Neuronal stem cell (in vitro differentiated cells): ENCODE results near the gene PACSIN2.
"Not testable (repeated sequence)": the region's sequence is repeated elsewhere in the genome, so short reads cannot be mapped to it uniquely, and the experiment has no call there.

Experiments
- DNase-seq: peaks from one replicate; pipeline ENCODE4 v3.0.0-alpha.2; 2013; ENCODE audit warnings: low spot score
- H2AFZ ChIP-seq: one replicate; pipeline ENCODE4 v1.6.1; 2013; ENCODE audit warnings: mild to moderate bottlenecking, low read length, inconsistent platforms
- H2AK5ac ChIP-seq: 2 replicates; pipeline ENCODE4 v1.6.1; 2013; ENCODE audit warnings: low read depth, mild to moderate bottlenecking, inconsistent platforms, low read length, moderate library complexity, mixed read lengths
- H2BK120ac ChIP-seq: 2 replicates; pipeline ENCODE4 v1.6.1; 2013; ENCODE audit warnings: low read depth, mild to moderate bottlenecking, inconsistent platforms, low read length, moderate library complexity, mixed read lengths
- H2BK12ac ChIP-seq: one replicate; pipeline ENCODE4 v1.6.1; 2013; ENCODE audit warnings: low read length, inconsistent platforms
- H2BK15ac ChIP-seq: 2 replicates; pipeline ENCODE4 v1.6.1; 2013; ENCODE audit warnings: mild to moderate bottlenecking, low read length, inconsistent platforms, mixed read lengths
- H2BK5ac ChIP-seq: one replicate; pipeline ENCODE4 v1.6.1; 2013; ENCODE audit warnings: inconsistent platforms, mild to moderate bottlenecking, low read length, moderate library complexity
- H3K14ac ChIP-seq: one replicate; pipeline ENCODE4 v1.6.1; 2013; ENCODE audit warnings: low read length, inconsistent platforms
- H3K18ac ChIP-seq: 2 replicates; pipeline ENCODE4 v1.6.1; 2013; ENCODE audit warnings: low read length, inconsistent platforms
- H3K23ac ChIP-seq: 2 replicates; pipeline ENCODE4 v1.6.1; 2013; ENCODE audit warnings: low read depth, mild to moderate bottlenecking, mixed read lengths, low read length, inconsistent platforms; ENCODE audit not compliant: poor library complexity
- H3K27ac ChIP-seq: replicated peaks from 3 replicates; pipeline ENCODE4 v1.5.1; 2013; ENCODE audit warnings: low read length, inconsistent platforms
- H3K27me3 ChIP-seq, 3 experiments: 2 replicates each; pipeline ENCODE4 v1.6.1; 2013; ENCODE audit warnings: low read length in 3 of 3, mild to moderate bottlenecking in 2 of 3, inconsistent platforms in 1 of 3, low read depth in 1 of 3, mixed read lengths in 1 of 3, moderate library complexity in 1 of 3; ENCODE audit not compliant: control insufficient read depth in 3 of 3, insufficient read depth in 3 of 3
- H3K36me3 ChIP-seq, 2 donors: replicated peaks in 1 of 2; 2 replicates each; pipeline ENCODE4 v1.6.1; 2013; ENCODE audit warnings: low read length in 2 of 2; ENCODE audit not compliant: control insufficient read depth in 2 of 2, insufficient read depth in 2 of 2
- H3K4ac ChIP-seq: 2 replicates; pipeline ENCODE4 v1.6.1; 2013; ENCODE audit warnings: inconsistent platforms, mild to moderate bottlenecking, low read length, moderate library complexity
- H3K4me1 ChIP-seq, 2 donors: 1 replicate in 1 of 2; 2 replicates in 1 of 2; pipeline ENCODE4 v1.6.1; 2013; ENCODE audit warnings: low read length in 2 of 2, low read depth in 1 of 2; ENCODE audit not compliant: control insufficient read depth in 2 of 2, insufficient read depth in 1 of 2
- H3K4me2 ChIP-seq: one replicate; pipeline ENCODE4 v1.6.1; 2013; ENCODE audit warnings: mild to moderate bottlenecking, low read length, inconsistent platforms; ENCODE audit not compliant: insufficient read depth, poor library complexity, severe bottlenecking
- H3K4me3 ChIP-seq, 2 donors: 2 replicates each; pipeline ENCODE4 v1.5.1; 2013; ENCODE audit warnings: low read length in 2 of 2, mild to moderate bottlenecking in 2 of 2, inconsistent platforms in 1 of 2, moderate library complexity in 1 of 2
- H3K79me1 ChIP-seq: one replicate; pipeline ENCODE4 v1.6.1; 2013; ENCODE audit warnings: low read depth, mild to moderate bottlenecking, inconsistent platforms, low read length, moderate library complexity
- H3K9ac ChIP-seq: one replicate; pipeline ENCODE4 v1.6.1; 2013; ENCODE audit warnings: mild to moderate bottlenecking, low read depth, low read length, inconsistent platforms; ENCODE audit not compliant: poor library complexity
- H3K9me3 ChIP-seq, 2 donors: replicated peaks in 1 of 2; 2 replicates each; pipeline versions ENCODE3 to v1.6.1; 2013; ENCODE audit warnings: low read length in 2 of 2, mild to moderate bottlenecking in 2 of 2, inconsistent platforms in 1 of 2, low read depth in 1 of 2, mixed read lengths in 1 of 2, moderate library complexity in 1 of 2; ENCODE audit not compliant: control insufficient read depth in 2 of 2, insufficient read depth in 1 of 2
- H4K8ac ChIP-seq: one replicate; pipeline ENCODE4 v1.6.1; 2013; ENCODE audit warnings: low read depth, mild to moderate bottlenecking, inconsistent platforms, low read length, moderate library complexity
- H4K91ac ChIP-seq: one replicate; pipeline ENCODE4 v1.6.1; 2013; ENCODE audit warnings: low read length, low read depth, mild to moderate bottlenecking, inconsistent platforms; ENCODE audit not compliant: poor library complexity
- WGBS, 2 donors: extraction: QIAGEN DNeasy Blood & Tissue Kit; methylation state at CpG; one replicate each; pipeline ENCODE4 v1.1.7; 2013; ENCODE audit warnings: missing lambda C conversion rate in 2 of 2, mixed read lengths in 1 of 2; ENCODE audit not compliant: insufficient read length in 2 of 2, insufficient replicate concordance in 1 of 2; ENCODE audit errors: extremely low coverage in 2 of 2; 5-methylcytosine and 5-hydroxymethylcytosine counted together

Gene PACSIN2

GRCh38 chr22:42974223-42974622 lies 40.7 kb downstream of the PACSIN2 start:
- Histone ChIP-seq H2BK15ac (no peak overlapping the region), H3K4me2 (no peak overlapping the region), H3K4me1 (peaks cover 6 to 16% of the 10 kb centered on the region in 2 donors), H3K27me3 (no peaks in the 10 kb centered on the region), H3K27ac (no peak overlapping the region), H2AFZ (no peak overlapping the region), H4K8ac (no peak overlapping the region), H2BK120ac (no peak overlapping the region), H2BK5ac (no peak overlapping the region), H3K4me3 (no peak overlapping the region), H3K4ac (no peak overlapping the region), H3K23ac (no peak overlapping the region), H3K79me1 (peaks cover 2% of the 10 kb centered on the region), H2BK12ac (no peak overlapping the region), H3K36me3 (peaks cover 2 to 10% of the 10 kb centered on the region in 2 donors), H3K9me3 (peaks cover 3 to 5% of the 10 kb centered on the region in 2 donors), H4K91ac (no peak overlapping the region), H3K9ac (no peak overlapping the region), H3K14ac (no peak overlapping the region), H3K18ac (no peak overlapping the region), H2AK5ac (no peak overlapping the region)
- DNase-seq, result no peak
- no CpG with 5 or more reads among the region's 3 CpGs for WGBS, 2 donors

GRCh38 chr22:42973536-42973881 lies 41.4 kb downstream of the PACSIN2 start:
- Histone ChIP-seq H3K79me1 (peaks cover 2% of the 10 kb centered on the region), H2BK120ac (no peak overlapping the region), H3K4me2 (no peak overlapping the region), H3K18ac (no peak overlapping the region), H2AK5ac (no peak overlapping the region), H3K27me3 (no peaks in the 10 kb centered on the region), H3K23ac (no peak overlapping the region), H2BK12ac (no peak overlapping the region), H3K4ac (no peak overlapping the region), H4K8ac (no peak overlapping the region), H3K4me1 (peaks cover 2 to 9% of the 10 kb centered on the region in 2 donors), H3K36me3 (peaks cover 2 to 13% of the 10 kb centered on the region in 2 donors), H2AFZ (no peak overlapping the region), H3K9ac (no peak overlapping the region), H3K14ac (no peak overlapping the region), H3K4me3 (no peak overlapping the region), H4K91ac (no peak overlapping the region), H2BK15ac (no peak overlapping the region), H2BK5ac (no peak overlapping the region), H3K27ac (no peak overlapping the region), H3K9me3 (peaks cover 3 to 5% of the 10 kb centered on the region in 2 donors)
- DNase-seq, result no peak
- WGBS, 2 donors, result no CpG with 5 or more reads among the region's 5 CpGs

GRCh38 chr22:42972649-42973535 lies 42.1 kb downstream of the PACSIN2 start:
- Histone ChIP-seq H3K9ac (no peak overlapping the region), H2AK5ac (no peak overlapping the region), H3K4me3 (no peak overlapping the region), H2BK15ac (no peak overlapping the region), H4K91ac (no peak overlapping the region), H3K4me1 (peaks cover 2 to 5% of the 10 kb centered on the region in 2 donors), H2BK120ac (no peak overlapping the region), H3K79me1 (peaks cover 2% of the 10 kb centered on the region), H3K4me2 (no peak overlapping the region), H3K36me3 (peaks cover 4 to 19% of the 10 kb centered on the region in 2 donors), H3K4ac (no peak overlapping the region), H4K8ac (no peak overlapping the region), H3K14ac (no peak overlapping the region), H3K9me3 (peaks cover 3 to 7% of the 10 kb centered on the region in 2 donors), H2BK5ac (no peak overlapping the region), H3K27ac (no peak overlapping the region), H3K18ac (no peak overlapping the region), H3K27me3 (no peaks in the 10 kb centered on the region), H2BK12ac (no peak overlapping the region), H3K23ac (no peak overlapping the region), H2AFZ (no peak overlapping the region)
- no CpG with 5 or more reads among the region's 10 CpGs for WGBS, 2 donors
- DNase-seq, result no peak

- H3K27ac ChIP-seq, H3K79me1 ChIP-seq, H3K4me2 ChIP-seq, H3K23ac ChIP-seq, H3K4me1 ChIP-seq, DNase-seq, H3K14ac ChIP-seq, H3K27me3 ChIP-seq, H3K9ac ChIP-seq, H3K4me3 ChIP-seq, H2BK5ac ChIP-seq, H2BK12ac ChIP-seq, H4K8ac ChIP-seq, H3K9me3 ChIP-seq, H3K18ac ChIP-seq, H2BK120ac ChIP-seq, H2AFZ ChIP-seq, H2AK5ac ChIP-seq, H4K91ac ChIP-seq, H3K4ac ChIP-seq, H2BK15ac ChIP-seq: not testable (repeated sequence)
- no CpG with 5 or more reads among the region's 25 CpGs for WGBS, 2 donors
- H3K36me3 ChIP-seq, result peaks cover 6 to 24% of the 10 kb centered on the region in 2 donors
Measured at GRCh38 chr22:42971473-42971860, 43.5 kb downstream of the PACSIN2 start.
